T-helper 2 cell treated with Interferon-gamma antibody and Interleukin-4, amounts not matched to agents 5 μg/mL and 100 μg/mL, for 36 hours (primary cell): Measurements from ENCODE around the gene IMMP2L.

Source experiments
- DNase-seq: peaks from one replicate; pipeline ENCODE4 v3.0.0; 2021; ENCODE audit warnings: low spot score
- H3K27ac Mint-ChIP-seq: one replicate; pipeline ENCODE4 v1.8.0; 2021; ENCODE audit warnings: mild to moderate bottlenecking, mixed read lengths
- H3K27me3 Mint-ChIP-seq: one replicate; pipeline ENCODE4 v1.8.0; 2021; ENCODE audit warnings: low read depth, mixed read lengths
- H3K36me3 Mint-ChIP-seq: one replicate; pipeline ENCODE4 v1.8.0; 2021; ENCODE audit warnings: low read depth, mixed read lengths
- H3K4me1 Mint-ChIP-seq: one replicate; pipeline ENCODE4 v1.8.0; 2021; ENCODE audit warnings: low read depth, mixed read lengths
- H3K4me3 Mint-ChIP-seq: one replicate; pipeline ENCODE4 v1.8.0; 2022; ENCODE audit warnings: mild to moderate bottlenecking, moderate library complexity, mixed read lengths
- H3K9me3 Mint-ChIP-seq: one replicate; pipeline ENCODE4 v1.8.0; 2021; ENCODE audit warnings: mixed read lengths

IMMP2L gene

GRCh38 chr7:110867771-110868170, 694.5 kb downstream of the IMMP2L start:
- Mint-ChIP-seq H3K36me3 (peaks cover 2% of the 10 kb centered on the region), H3K27me3 (no peaks in the 10 kb centered on the region), H3K4me1 (no peaks in the 10 kb centered on the region), H3K27ac (no peak overlapping the region), H3K4me3 (no peak overlapping the region), H3K9me3 (no peaks in the 10 kb centered on the region)
- DNase-seq, result no peak

GRCh38 chr7:110863258-110863657, 699.0 kb downstream of the IMMP2L start:
- peaks cover 3% of the 10 kb centered on the region for H3K4me1 Mint-ChIP-seq
- no peak overlapping the region for H3K27ac Mint-ChIP-seq
- H3K9me3 Mint-ChIP-seq, result no peaks in the 10 kb centered on the region
- H3K27me3 Mint-ChIP-seq, result no peaks in the 10 kb centered on the region
- H3K4me3 Mint-ChIP-seq, result no peak overlapping the region
- DNase-seq, result no peak
- H3K36me3 Mint-ChIP-seq, result peaks cover 2% of the 10 kb centered on the region

GRCh38 chr7:110861163-110861562, 701.1 kb downstream of the IMMP2L start:
- H3K4me3 Mint-ChIP-seq, result no peak overlapping the region
- peaks cover 3% of the 10 kb centered on the region for H3K4me1 Mint-ChIP-seq
- peaks cover 2% of the 10 kb centered on the region for H3K36me3 Mint-ChIP-seq

GRCh38 chr7:110857106-110857505, 705.2 kb downstream of the IMMP2L start:
- Mint-ChIP-seq H3K9me3 (no peaks in the 10 kb centered on the region), H3K36me3 (no peaks in the 10 kb centered on the region), H3K27me3 (no peaks in the 10 kb centered on the region), H3K27ac (no peak overlapping the region), H3K4me1 (peaks cover 3% of the 10 kb centered on the region), H3K4me3 (no peak overlapping the region)
- DNase-seq, result no peak

More at GRCh38 chr7:110861163-110861562, 701.1 kb downstream of the IMMP2L start:
- Mint-ChIP-seq H3K9me3 (no peaks in the 10 kb centered on the region), H3K27ac (no peak overlapping the region), H3K27me3 (no peaks in the 10 kb centered on the region)
- no peak for DNase-seq

- DNase-seq, result no peak
- Mint-ChIP-seq H3K27me3 (no peaks in the 10 kb centered on the region), H3K4me3 (no peak overlapping the region), H3K36me3 (no peaks in the 10 kb centered on the region), H3K4me1 (peaks cover 3% of the 10 kb centered on the region), H3K9me3 (no peaks in the 10 kb centered on the region), H3K27ac (no peak overlapping the region)
Measured at GRCh38 chr7:110856704-110857103, 705.6 kb downstream of the IMMP2L start.

GRCh38 chr7:110854651-110855050, 707.6 kb downstream of the IMMP2L start:
- no peak for DNase-seq
- Mint-ChIP-seq H3K4me1 (peaks cover 3% of the 10 kb centered on the region), H3K27ac (no peak overlapping the region), H3K36me3 (no peaks in the 10 kb centered on the region), H3K4me3 (no peak overlapping the region), H3K9me3 (no peaks in the 10 kb centered on the region), H3K27me3 (no peaks in the 10 kb centered on the region)

GRCh38 chr7:110854166-110854565, 708.1 kb downstream of the IMMP2L start:
- H3K9me3 Mint-ChIP-seq, result no peaks in the 10 kb centered on the region
- no peaks in the 10 kb centered on the region for H3K27me3 Mint-ChIP-seq
- no peak overlapping the region for H3K27ac Mint-ChIP-seq
- H3K36me3 Mint-ChIP-seq, result no peaks in the 10 kb centered on the region
- DNase-seq, result no peak
- H3K4me3 Mint-ChIP-seq, result no peak overlapping the region
- H3K4me1 Mint-ChIP-seq, result peaks cover 3% of the 10 kb centered on the region

GRCh38 chr7:110853263-110853662, 709.0 kb downstream of the IMMP2L start:
- H3K4me1 Mint-ChIP-seq, result no peaks in the 10 kb centered on the region
- no peak overlapping the region for H3K4me3 Mint-ChIP-seq
- DNase-seq, result no peak
- peaks cover 5% of the 10 kb centered on the region for H3K9me3 Mint-ChIP-seq
- H3K27me3 Mint-ChIP-seq, result no peaks in the 10 kb centered on the region
- H3K27ac Mint-ChIP-seq, result no peak overlapping the region
- H3K36me3 Mint-ChIP-seq, result no peaks in the 10 kb centered on the region

- no peaks in the 10 kb centered on the region for H3K4me1 Mint-ChIP-seq
- no peak overlapping the region for H3K27ac Mint-ChIP-seq
- H3K9me3 Mint-ChIP-seq, result peaks cover 5% of the 10 kb centered on the region
- DNase-seq, result no peak
- H3K27me3 Mint-ChIP-seq, result no peaks in the 10 kb centered on the region
- H3K4me3 Mint-ChIP-seq, result no peak overlapping the region
- no peaks in the 10 kb centered on the region for H3K36me3 Mint-ChIP-seq
Measured at GRCh38 chr7:110852156-110852940, 709.9 kb downstream of the IMMP2L start.

- Mint-ChIP-seq H3K4me1 (no peaks in the 10 kb centered on the region), H3K36me3 (no peaks in the 10 kb centered on the region), H3K27ac (no peak overlapping the region), H3K9me3 (peaks cover 5% of the 10 kb centered on the region), H3K27me3 (no peaks in the 10 kb centered on the region), H3K4me3 (no peak overlapping the region)
- DNase-seq, result no peak
Measured at GRCh38 chr7:110850224-110850623, 712.1 kb downstream of the IMMP2L start.

GRCh38 chr7:110842796-110843195, 719.5 kb downstream of the IMMP2L start:
- no peak overlapping the region for H3K27ac Mint-ChIP-seq
- H3K9me3 Mint-ChIP-seq, result no peaks in the 10 kb centered on the region
- no peaks in the 10 kb centered on the region for H3K27me3 Mint-ChIP-seq
- no peaks in the 10 kb centered on the region for H3K4me1 Mint-ChIP-seq
- no peak for DNase-seq
- H3K36me3 Mint-ChIP-seq, result no peaks in the 10 kb centered on the region
- H3K4me3 Mint-ChIP-seq, result no peak overlapping the region

- DNase-seq, result no peak
- no peaks in the 10 kb centered on the region for H3K36me3 Mint-ChIP-seq
- H3K4me1 Mint-ChIP-seq, result no peaks in the 10 kb centered on the region
- no peaks in the 10 kb centered on the region for H3K27me3 Mint-ChIP-seq
- no peaks in the 10 kb centered on the region for H3K9me3 Mint-ChIP-seq
- no peak overlapping the region for H3K4me3 Mint-ChIP-seq
- H3K27ac Mint-ChIP-seq, result no peak overlapping the region
Measured at GRCh38 chr7:110841840-110842545, 720.3 kb downstream of the IMMP2L start.

GRCh38 chr7:110839866-110840265, 722.4 kb downstream of the IMMP2L start:
- no peak overlapping the region for H3K27ac Mint-ChIP-seq
- H3K9me3 Mint-ChIP-seq, result peaks cover 5% of the 10 kb centered on the region
- no peak for DNase-seq
- no peaks in the 10 kb centered on the region for H3K36me3 Mint-ChIP-seq
- no peaks in the 10 kb centered on the region for H3K27me3 Mint-ChIP-seq
- H3K4me1 Mint-ChIP-seq, result peaks cover 6% of the 10 kb centered on the region
- H3K4me3 Mint-ChIP-seq, result no peak overlapping the region

- Mint-ChIP-seq H3K27ac (no peak overlapping the region), H3K36me3 (no peaks in the 10 kb centered on the region), H3K4me3 (no peak overlapping the region), H3K9me3 (peaks cover 5% of the 10 kb centered on the region), H3K27me3 (no peaks in the 10 kb centered on the region), H3K4me1 (peaks cover 6% of the 10 kb centered on the region)
- DNase-seq, result no peak
Measured at GRCh38 chr7:110835849-110836248, 726.4 kb downstream of the IMMP2L start.
